Lower lobe of right lung (tissue), 2 donors: Measurements from ENCODE around the gene GNMT. TPM values are rescaled to one million over a fixed set of nuclear protein-coding genes. Genes with fewer than 3 reads are reported as not detected.

ENCODE experiments used
- ATAC-seq, 2 donors: fragments of 200-7000 bp; cut with Tn5 transposase; one replicate each; pipeline ENCODE4 v1.9.1; 2020 to 2022; ENCODE audit warnings: mild to moderate bottlenecking in 2 of 2, moderate library complexity in 2 of 2
- DNase-seq: peaks from one replicate; pipeline ENCODE4 v3.0.0-alpha.2; 2020
- H3K27ac ChIP-seq: fragments of 200-600 bp; one replicate; pipeline ENCODE4 v1.8.0; 2022
- H3K27me3 ChIP-seq: fragments of 200-600 bp; one replicate; pipeline ENCODE4 v1.8.0; 2022; ENCODE audit warnings: low read depth
- H3K36me3 ChIP-seq: fragments of 200-600 bp; one replicate; pipeline ENCODE4 v1.8.0; 2022; ENCODE audit warnings: mild to moderate bottlenecking
- H3K4me1 ChIP-seq: fragments of 200-600 bp; one replicate; pipeline ENCODE4 v1.8.0; 2022
- H3K4me3 ChIP-seq: fragments of 200-600 bp; one replicate; pipeline ENCODE4 v1.8.0; 2022; ENCODE audit warnings: mild to moderate bottlenecking
- H3K9me3 ChIP-seq: fragments of 200-600 bp; one replicate; pipeline ENCODE4 v1.8.0; 2022
- intact Hi-C: fragments of 100-400 bp; cut with DNase I; formaldehyde crosslinking; loops from one replicate; pipeline ENCODE4 v1.11.0; 2022
- total RNA-seq: library from RNA; stranded (reverse); fragmentation: NEBNext Ultra II Directional; extraction: Animal tissue kit (Norgen Biotek cat#: 25700); gene quantifications from one replicate; pipeline ENCODE4 v1.2.1, GENCODE V29; 2021
- TF ChIP-seq, protein P1 (sequence below): fragments of 200-600 bp; IDR thresholded peaks from one replicate; pipeline ENCODE4 v1.8.0; 2022; ENCODE audit warnings: antibody characterized with exemption, mild to moderate bottlenecking
- donor health status: DM: no; HTN: yes; CAD: no; lungs with severe emphysema.

GNMT gene
- total RNA-seq, 1 donor from 2014 or later: 2.4 TPM

DNA sequence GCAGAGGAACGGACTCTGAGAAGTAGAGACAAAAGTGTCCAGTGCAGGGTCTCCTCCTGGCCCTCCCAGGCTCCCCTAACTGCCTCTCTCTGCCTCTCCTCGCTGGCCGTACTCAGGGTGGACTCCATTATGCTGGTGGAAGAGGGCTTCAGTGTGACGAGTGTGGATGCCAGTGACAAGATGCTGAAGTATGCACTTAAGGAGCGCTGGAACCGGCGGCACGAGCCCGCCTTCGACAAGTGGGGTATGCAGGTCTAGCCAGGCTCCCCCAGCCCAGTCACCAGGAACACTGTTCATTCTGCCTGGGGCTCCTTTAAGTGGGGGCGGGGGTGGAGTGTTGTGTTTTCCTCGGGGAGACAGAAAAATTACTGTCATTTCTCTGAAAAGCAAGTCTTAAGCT, 1.5 kb downstream of the GNMT start:
- H3K27me3 ChIP-seq: no peaks in the 10 kb centered on the region
- H3K4me1 ChIP-seq: peaks cover 19% of the 10 kb centered on the region
- intact Hi-C loops: no loop called here
- no peaks in the 10 kb centered on the region for H3K9me3 ChIP-seq
- TF ChIP-seq, protein P1, sequence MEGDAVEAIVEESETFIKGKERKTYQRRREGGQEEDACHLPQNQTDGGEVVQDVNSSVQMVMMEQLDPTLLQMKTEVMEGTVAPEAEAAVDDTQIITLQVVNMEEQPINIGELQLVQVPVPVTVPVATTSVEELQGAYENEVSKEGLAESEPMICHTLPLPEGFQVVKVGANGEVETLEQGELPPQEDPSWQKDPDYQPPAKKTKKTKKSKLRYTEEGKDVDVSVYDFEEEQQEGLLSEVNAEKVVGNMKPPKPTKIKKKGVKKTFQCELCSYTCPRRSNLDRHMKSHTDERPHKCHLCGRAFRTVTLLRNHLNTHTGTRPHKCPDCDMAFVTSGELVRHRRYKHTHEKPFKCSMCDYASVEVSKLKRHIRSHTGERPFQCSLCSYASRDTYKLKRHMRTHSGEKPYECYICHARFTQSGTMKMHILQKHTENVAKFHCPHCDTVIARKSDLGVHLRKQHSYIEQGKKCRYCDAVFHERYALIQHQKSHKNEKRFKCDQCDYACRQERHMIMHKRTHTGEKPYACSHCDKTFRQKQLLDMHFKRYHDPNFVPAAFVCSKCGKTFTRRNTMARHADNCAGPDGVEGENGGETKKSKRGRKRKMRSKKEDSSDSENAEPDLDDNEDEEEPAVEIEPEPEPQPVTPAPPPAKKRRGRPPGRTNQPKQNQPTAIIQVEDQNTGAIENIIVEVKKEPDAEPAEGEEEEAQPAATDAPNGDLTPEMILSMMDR: no peak
- no peak overlapping the region for H3K4me3 ChIP-seq
- H3K36me3 ChIP-seq: peaks cover 41% of the 10 kb centered on the region
- ATAC-seq (no peak), DNase-seq (no peak)
- no peak overlapping the region for H3K27ac ChIP-seq

DNA sequence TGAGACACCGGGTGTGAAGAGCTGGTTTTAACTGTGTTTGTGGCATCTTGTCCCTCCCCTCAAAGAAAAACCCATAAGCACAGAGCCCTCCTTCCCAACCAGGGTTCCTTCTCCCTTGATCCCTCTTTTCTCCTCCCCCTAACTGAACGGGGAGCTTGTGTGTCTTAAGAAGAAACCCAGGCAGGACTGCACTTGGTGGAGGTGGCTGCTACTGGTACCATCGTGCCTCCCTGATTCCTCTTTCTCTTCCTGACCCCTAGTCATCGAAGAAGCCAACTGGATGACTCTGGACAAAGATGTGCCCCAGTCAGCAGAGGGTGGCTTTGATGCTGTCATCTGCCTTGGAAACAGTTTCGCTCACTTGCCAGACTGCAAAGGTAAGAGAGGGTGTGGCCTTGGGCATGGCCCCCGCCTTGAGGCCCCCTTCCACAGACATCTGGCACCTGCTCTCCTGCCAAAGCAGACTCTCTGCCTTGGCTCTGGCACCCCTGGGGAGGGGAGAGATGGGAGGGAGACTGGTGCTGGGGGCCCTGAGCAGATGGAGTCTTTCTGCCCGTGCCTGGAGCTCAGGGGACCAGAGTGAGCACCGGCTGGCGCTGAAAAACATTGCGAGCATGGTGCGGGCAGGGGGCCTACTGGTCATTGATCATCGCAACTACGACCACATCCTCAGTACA, 2.1 kb downstream of the GNMT start:
- Histone ChIP-seq H3K27ac (no peak overlapping the region), H3K4me3 (no peak overlapping the region), H3K36me3 (peaks cover 46% of the 10 kb centered on the region), H3K9me3 (no peaks in the 10 kb centered on the region), H3K27me3 (no peaks in the 10 kb centered on the region), H3K4me1 (peaks cover 19% of the 10 kb centered on the region)
- ATAC-seq: no peak
- no peak for DNase-seq
- TF ChIP-seq, protein P1: no peak
- intact Hi-C loops: no loop called here

DNA sequence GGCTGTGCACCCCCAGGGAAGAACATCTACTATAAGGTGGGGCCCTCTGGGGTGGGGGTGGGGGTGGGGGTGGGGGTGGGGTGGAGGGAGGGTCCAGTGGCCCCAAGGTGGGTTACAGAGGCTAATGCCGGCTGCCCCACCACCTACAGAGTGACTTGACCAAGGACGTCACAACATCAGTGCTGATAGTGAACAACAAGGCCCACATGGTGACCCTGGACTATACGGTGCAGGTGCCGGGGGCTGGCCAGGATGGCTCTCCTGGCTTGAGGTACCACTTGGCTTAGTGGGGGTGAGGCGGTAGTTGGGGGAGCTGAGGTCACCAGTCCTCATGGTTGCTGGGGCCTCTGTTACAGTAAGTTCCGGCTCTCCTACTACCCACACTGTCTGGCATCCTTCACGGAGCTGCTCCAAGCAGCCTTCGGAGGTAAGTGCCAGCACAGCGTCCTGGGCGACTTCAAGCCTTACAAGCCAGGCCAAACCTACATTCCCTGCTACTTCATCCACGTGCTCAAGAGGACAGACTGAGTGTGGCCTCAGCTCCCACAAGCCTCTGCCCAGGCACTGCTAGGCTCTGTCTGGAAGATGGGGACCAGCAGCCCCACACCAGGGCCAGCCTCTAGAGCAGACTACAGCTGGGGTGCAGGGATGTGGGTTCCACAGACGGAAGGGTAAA, 2.8 kb downstream of the GNMT start:
- DNase-seq: no peak
- peaks cover 19% of the 10 kb centered on the region for H3K4me1 ChIP-seq
- intact Hi-C loops: no loop called here
- H3K36me3 ChIP-seq: peaks cover 53% of the 10 kb centered on the region
- H3K4me3 ChIP-seq: no peak overlapping the region
- H3K9me3 ChIP-seq: no peaks in the 10 kb centered on the region
- no peaks in the 10 kb centered on the region for H3K27me3 ChIP-seq
- TF ChIP-seq, protein P1: no peak
- no peak for ATAC-seq
- no peak overlapping the region for H3K27ac ChIP-seq

DNA sequence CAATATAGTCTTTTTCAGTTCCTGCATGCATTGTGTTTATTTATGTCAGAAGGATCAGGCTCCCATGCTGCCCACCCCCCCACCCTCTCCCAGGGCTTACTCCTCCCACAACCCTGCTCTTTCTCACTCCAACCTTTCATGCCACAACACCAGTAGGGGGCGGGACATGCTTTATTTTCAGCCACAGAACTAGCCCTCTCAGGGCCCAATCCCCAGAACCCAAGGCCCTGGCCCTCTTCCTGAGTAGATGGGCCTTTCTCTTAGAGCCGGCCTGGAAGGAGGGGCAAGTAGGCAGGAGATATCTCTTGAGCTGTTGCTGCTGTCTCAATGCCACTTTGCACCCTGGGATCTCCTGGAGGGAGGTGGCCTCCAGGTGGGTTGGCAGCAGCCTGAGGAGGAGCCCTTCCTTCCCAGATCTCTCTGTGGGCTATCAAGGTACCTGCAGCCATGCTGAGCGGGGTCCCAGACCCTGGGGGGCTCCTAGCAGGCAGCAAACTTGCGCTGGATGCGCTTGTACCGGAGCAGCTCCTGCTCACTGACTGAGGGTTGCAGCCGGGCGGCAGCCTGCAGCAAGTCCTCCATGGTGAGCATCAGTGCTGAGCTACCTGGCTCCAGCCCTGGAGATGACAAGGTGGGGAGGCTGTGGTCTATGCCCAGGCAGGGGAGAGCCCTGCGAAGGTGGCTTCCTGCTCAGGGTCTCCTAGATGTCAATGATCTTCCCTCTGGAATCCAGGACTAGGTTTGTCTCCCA, 3.5 kb downstream of the GNMT start:
- intact Hi-C loops: no loop called here
- DNase-seq (no peak), ATAC-seq (no peak)
- TF ChIP-seq, protein P1: no peak
- Histone ChIP-seq H3K27me3 (no peaks in the 10 kb centered on the region), H3K4me1 (peaks cover 19% of the 10 kb centered on the region), H3K9me3 (no peaks in the 10 kb centered on the region), H3K27ac (no peak overlapping the region), H3K4me3 (no peak overlapping the region), H3K36me3 (peaks cover 60% of the 10 kb centered on the region)

DNA sequence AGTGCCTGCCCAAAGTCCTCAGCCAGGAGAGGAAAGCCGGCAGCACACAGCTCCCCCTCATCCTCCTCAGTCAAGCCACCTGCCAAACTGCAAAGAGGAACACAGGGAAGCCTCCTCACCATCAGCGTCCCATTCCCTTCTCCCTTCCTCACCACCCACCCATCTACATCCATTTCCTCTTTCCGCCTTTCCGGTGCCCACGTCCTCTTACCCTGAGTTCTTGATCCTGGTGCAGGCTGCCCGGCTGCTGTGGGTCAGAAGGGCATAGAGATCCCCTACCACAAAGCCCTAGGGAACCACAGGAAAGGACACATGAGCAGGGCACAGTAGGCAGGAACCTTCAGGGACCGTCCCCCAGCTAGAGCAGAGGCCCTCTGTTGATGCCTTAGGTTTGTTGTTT, 6.0 kb downstream of the GNMT start:
- Histone ChIP-seq H3K27ac (no peak overlapping the region), H3K4me3 (no peak overlapping the region), H3K4me1 (no peaks in the 10 kb centered on the region), H3K36me3 (peaks cover 68% of the 10 kb centered on the region), H3K27me3 (no peaks in the 10 kb centered on the region), H3K9me3 (no peaks in the 10 kb centered on the region)
- no peak for DNase-seq
- ATAC-seq: no peak
- intact Hi-C loops: no loop called here
- TF ChIP-seq, protein P1: no peak
